Neural crest cell (in vitro differentiated cells): ENCODE measurements around the gene TRIM71. TPM values are rescaled to one million over a fixed set of nuclear protein-coding genes. Genes with fewer than 3 reads are reported as not detected.

Experiments used
- DNase-seq: peaks from one replicate; pipeline ENCODE4 v3.0.0; 2021; ENCODE audit warnings: low read depth, mixed read lengths, low spot score
- H3K27ac Mint-ChIP-seq: one replicate; pipeline ENCODE4 v1.8.0; 2021; ENCODE audit warnings: mild to moderate bottlenecking, mixed read lengths; ENCODE audit not compliant: unreplicated experiment
- H3K27me3 Mint-ChIP-seq: 2 replicates; pipeline ENCODE4 v1.8.0; 2021; ENCODE audit warnings: low read depth, mild to moderate bottlenecking, mixed read lengths
- H3K36me3 Mint-ChIP-seq: 2 replicates; pipeline ENCODE4 v1.8.0; 2021; ENCODE audit warnings: low read depth, mild to moderate bottlenecking, mixed read lengths
- H3K4me1 Mint-ChIP-seq: 2 replicates; pipeline ENCODE4 v1.8.0; 2021; ENCODE audit warnings: mixed read lengths
- H3K4me3 Mint-ChIP-seq: one replicate; pipeline ENCODE4 v1.8.0; 2021; ENCODE audit warnings: mild to moderate bottlenecking, mixed read lengths
- H3K9me3 Mint-ChIP-seq: 2 replicates; pipeline ENCODE4 v1.8.0; 2021; ENCODE audit warnings: mixed read lengths
- total RNA-seq: library from RNA; stranded (reverse); gene quantifications from 2 replicates; pipeline ENCODE4 v1.2.1, GENCODE V29; 2021
- TF ChIP-seq, protein P1 (sequence below): fragments of 200-600 bp; sonication (generic); conservative IDR thresholded peaks from 2 replicates; pipeline ENCODE4 v1.5.0; 2021; ENCODE audit warnings: antibody characterized with exemption, mild to moderate bottlenecking

Gene TRIM71
- total RNA-seq, 1 donor from 2014 or later = 92.4 TPM

DNA sequence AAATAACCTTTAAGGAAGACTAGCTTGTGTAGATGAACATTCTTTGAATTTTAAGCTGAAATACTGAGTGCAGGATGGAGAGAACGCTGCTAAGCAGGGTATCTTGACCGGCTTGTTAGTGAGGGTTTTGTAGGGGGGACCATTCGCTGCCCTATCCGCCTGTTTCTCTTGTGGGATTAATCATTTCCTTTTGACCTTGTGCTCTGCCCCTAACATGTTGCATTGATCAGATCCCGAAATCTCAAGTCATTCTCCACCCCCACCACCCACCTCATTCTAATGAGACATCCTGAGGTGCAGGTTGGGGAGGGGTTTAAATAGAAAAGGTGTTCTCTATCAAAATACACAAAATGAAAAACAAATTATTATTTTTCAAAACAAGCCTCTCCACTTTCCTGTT is 32.8 kb downstream of the TRIM71 start:
- no peaks in the 10 kb centered on the region for H3K9me3 Mint-ChIP-seq
- no peaks in the 10 kb centered on the region for H3K36me3 Mint-ChIP-seq
- peak overlapping the region; percentile 1 for H3K27ac Mint-ChIP-seq
- peak overlapping the region; percentile 70 for H3K4me3 Mint-ChIP-seq
- H3K27me3 Mint-ChIP-seq = no peaks in the 10 kb centered on the region
- H3K4me1 Mint-ChIP-seq = peaks cover 84% of the 10 kb centered on the region
- TF ChIP-seq, protein P1, sequence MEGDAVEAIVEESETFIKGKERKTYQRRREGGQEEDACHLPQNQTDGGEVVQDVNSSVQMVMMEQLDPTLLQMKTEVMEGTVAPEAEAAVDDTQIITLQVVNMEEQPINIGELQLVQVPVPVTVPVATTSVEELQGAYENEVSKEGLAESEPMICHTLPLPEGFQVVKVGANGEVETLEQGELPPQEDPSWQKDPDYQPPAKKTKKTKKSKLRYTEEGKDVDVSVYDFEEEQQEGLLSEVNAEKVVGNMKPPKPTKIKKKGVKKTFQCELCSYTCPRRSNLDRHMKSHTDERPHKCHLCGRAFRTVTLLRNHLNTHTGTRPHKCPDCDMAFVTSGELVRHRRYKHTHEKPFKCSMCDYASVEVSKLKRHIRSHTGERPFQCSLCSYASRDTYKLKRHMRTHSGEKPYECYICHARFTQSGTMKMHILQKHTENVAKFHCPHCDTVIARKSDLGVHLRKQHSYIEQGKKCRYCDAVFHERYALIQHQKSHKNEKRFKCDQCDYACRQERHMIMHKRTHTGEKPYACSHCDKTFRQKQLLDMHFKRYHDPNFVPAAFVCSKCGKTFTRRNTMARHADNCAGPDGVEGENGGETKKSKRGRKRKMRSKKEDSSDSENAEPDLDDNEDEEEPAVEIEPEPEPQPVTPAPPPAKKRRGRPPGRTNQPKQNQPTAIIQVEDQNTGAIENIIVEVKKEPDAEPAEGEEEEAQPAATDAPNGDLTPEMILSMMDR = no peak
- DNase-seq = no peak

DNA sequence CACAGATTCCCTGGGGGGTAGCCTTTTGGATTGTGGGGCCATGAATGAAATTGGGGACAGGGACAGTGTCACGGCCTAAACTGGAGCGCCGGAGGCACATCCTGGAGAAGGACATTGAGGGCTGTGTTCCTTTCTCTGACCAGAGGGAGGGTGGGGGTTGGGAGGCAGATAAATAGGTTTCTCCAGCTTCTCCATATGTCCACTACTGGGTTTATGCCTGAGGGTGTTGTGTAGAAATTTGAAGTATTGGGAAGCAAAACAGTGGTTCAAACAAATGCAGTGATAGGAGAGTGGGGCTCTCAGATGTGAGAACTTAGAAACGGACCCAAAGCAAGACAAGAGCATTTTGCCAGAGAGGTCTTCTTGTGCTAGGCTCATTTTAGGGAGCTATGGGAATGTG is 34.3 kb downstream of the TRIM71 start:
- Mint-ChIP-seq H3K4me3 (peak overlapping the region; percentile 73), H3K4me1 (peaks cover 88% of the 10 kb centered on the region), H3K27me3 (no peaks in the 10 kb centered on the region), H3K9me3 (no peaks in the 10 kb centered on the region), H3K27ac (peak overlapping the region; percentile 92), H3K36me3 (no peaks in the 10 kb centered on the region)
- TF ChIP-seq, protein P1 = no peak
- DNase-seq = no peak

DNA sequence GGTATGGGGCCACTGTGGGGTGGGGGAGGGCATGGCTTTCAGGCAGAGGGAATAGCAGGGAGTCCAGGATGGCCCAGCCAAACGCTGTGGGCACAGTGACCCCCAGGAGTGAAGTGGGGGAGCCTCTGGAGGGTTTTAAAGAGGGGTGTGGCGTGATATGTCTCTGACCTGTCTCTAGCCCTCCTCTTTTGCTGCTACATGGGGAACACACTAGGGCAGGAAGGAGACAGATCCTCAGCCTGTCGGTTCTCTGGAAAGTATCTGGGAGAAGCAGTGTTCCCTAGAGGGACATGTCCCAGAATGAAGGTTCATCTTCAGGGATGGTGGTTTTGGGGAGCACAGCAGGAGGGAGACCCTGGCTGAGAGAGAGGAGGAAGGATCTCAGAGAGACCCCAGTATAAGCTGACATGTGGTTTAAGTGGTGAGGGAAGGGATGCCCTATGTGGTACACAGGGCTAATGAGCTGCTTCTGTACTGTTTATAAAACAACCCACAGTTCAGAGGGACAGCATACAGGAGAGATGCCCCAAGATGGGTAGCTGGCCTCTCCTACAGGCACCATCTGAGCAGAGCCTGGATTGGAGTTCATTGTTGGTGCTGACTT is 37.7 kb downstream of the TRIM71 start:
- no peak overlapping the region for H3K4me3 Mint-ChIP-seq
- no peaks in the 10 kb centered on the region for H3K27me3 Mint-ChIP-seq
- H3K36me3 Mint-ChIP-seq = no peaks in the 10 kb centered on the region
- peaks cover 82% of the 10 kb centered on the region for H3K4me1 Mint-ChIP-seq
- no peak for DNase-seq
- H3K9me3 Mint-ChIP-seq = no peaks in the 10 kb centered on the region
- TF ChIP-seq, protein P1 = no peak
- peak overlapping the region; percentile 21 for H3K27ac Mint-ChIP-seq

DNA sequence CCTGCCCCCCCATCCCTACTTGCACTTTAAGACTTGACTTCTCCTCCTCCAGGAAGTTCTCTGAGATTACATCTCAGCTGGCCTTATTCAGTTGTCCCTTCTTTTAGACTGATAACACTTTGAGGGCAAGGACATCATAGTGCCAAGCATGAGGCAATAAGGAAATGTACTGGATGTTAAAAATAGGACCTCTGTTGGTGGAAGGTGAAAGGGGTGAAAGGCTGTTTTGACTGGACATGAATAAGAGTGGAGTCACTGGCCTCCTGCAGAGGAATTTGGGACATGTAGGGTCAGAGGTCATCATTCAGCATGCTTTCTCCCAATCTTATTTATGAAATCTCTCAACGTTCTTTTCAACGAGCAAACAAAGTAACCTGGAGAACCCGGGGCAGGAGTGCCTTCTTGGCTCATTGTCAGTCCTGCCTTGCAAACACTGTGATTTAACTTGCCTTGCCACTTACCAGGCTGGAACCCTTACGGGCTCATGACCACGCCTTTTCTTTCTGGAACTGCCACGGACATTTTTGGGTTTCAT is 38.6 kb downstream of the TRIM71 start:
- DNase-seq = no peak
- H3K9me3 Mint-ChIP-seq = no peaks in the 10 kb centered on the region
- TF ChIP-seq, protein P1 = no peak
- peak overlapping the region; percentile 16 for H3K4me3 Mint-ChIP-seq
- H3K27ac Mint-ChIP-seq = no peak overlapping the region
- no peaks in the 10 kb centered on the region for H3K27me3 Mint-ChIP-seq
- peaks cover 75% of the 10 kb centered on the region for H3K4me1 Mint-ChIP-seq
- no peaks in the 10 kb centered on the region for H3K36me3 Mint-ChIP-seq

DNA sequence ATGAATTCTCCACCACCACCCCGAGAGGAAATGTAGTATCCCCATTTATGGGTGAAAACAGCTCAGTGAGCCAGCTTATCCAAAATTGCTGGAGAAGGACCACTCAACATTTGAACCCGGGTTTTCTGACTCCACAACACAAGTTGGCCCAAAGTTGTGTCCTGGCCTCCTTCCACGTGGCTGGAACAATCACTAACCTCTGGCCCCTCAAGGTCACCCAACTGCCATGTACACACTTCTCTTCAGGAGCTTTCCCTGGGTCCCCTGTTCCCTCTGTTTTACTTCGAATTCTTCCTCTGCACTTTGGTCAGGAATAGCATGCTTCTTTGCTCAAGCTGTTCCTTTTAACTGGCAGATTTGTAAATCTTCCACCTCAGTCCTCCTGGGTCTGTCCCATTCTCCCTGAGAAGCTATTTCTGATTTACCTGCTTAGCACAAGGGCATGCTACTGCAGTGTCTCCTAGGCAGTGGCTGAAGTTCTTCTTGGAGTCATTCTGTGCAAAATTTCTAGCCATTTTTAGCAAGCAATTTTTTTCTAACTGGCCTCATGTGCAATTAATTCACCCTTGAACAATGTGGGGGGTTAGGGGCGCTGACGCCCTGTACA is 39.2 kb downstream of the TRIM71 start:
- H3K27me3 Mint-ChIP-seq = no peaks in the 10 kb centered on the region
- peaks cover 75% of the 10 kb centered on the region for H3K4me1 Mint-ChIP-seq
- H3K9me3 Mint-ChIP-seq = no peaks in the 10 kb centered on the region
- TF ChIP-seq, protein P1 = no peak
- H3K27ac Mint-ChIP-seq = no peak overlapping the region
- no peaks in the 10 kb centered on the region for H3K36me3 Mint-ChIP-seq
- H3K4me3 Mint-ChIP-seq = no peak overlapping the region
- DNase-seq = no peak
